ENCODE measurements around the gene FAM20C.
"Not testable (repeated sequence)": the region's sequence is repeated elsewhere in the genome, so short reads cannot be mapped to it uniquely, and the experiment has no call there.

Gene FAM20C

DNA sequence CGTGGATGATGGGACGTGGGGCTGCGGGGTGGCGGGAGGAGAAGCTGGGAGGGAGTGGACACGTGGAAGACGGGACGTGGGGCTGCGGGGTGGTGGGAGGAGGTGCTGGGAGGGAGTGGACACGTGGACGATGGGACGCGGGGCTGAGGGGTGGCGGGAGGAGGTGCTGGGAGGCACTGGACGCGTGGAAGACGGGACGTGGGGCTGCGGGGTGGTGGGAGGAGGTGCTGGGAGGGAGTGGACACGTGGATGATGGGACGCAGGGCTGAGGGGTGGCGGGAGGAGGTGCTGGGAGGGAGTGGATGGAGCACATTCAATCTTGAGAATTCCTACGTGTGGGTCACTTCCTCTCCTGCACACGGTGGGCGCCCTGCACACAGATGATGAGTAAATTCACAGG lies 104.8 kb downstream of the FAM20C start:
- not testable (repeated sequence) for DNase-seq

DNA sequence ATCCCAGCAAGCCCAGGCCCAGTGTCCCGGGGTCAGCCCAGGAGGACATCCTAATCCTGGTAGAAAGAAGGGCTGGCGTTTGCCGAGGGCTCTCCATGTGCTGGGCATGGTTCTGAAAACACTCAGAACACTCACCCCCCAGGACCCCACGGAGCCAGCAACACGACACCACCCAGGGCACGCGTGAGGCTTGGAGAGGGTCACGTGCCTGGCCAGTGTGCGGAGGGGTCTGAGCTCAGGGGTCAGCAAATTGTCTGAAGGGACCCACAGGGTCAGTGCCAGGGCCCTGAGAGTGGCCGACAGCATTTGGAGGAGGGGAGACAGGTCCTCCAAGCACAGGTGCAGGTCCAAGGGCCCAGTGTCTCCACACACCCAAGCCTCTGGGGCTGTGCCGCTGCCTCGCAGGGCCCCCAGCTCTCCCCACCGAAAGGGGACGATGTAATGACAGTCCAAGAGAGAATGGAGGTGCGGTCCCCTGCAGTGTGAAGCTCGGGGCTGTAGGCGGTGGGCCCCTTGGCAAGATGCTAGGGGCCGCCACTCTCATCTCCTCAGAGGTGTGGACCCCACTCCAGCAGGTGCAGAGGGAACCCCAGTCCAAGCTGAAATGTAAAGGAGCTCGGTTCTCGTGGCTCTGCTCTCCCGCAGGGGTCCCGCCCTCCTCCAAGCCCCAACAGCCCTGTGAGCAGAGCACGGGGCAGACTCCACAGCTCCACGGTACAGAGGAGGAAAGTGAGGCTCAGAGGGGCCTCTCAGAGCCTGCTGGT lies 105.4 kb downstream of the FAM20C start:
- DNase-seq: no peak

DNA sequence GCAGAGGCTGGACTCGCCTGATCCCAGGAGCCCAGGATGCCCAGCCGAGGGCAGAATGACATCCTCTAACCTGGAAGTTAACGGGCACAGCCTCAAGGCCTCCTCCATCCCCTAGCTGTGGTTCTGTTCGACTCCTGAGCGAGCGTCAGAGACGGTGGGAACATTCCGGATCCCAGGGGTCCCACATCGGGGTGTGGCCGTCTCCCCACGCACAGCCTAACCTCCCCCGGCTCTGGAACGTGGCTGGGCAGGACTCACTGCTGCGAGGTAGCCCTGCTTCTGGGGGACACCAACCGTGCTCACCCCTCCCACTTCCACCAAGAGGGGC lies 106.0 kb downstream of the FAM20C start:
- DNase-seq: no peak

DNA sequence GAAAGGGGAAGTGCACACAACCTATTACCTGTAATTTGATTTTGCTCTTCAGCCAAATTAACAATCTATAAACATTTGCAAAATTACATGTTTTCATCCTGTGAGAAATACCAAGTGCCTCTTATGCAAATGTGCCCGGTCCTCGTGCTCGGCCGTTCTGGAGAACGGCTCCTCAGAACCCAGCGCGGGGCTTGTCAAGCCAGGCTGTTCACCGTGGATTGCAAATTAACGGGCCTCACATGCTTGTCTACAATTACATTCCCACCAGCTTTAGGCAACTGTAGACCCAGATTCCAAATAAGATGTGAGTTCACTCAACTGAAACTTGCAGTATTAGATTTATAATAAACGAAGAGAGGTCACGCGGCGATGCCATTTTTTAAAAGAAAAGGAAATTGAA lies 106.4 kb downstream of the FAM20C start:
- DNase-seq: no peak

DNA sequence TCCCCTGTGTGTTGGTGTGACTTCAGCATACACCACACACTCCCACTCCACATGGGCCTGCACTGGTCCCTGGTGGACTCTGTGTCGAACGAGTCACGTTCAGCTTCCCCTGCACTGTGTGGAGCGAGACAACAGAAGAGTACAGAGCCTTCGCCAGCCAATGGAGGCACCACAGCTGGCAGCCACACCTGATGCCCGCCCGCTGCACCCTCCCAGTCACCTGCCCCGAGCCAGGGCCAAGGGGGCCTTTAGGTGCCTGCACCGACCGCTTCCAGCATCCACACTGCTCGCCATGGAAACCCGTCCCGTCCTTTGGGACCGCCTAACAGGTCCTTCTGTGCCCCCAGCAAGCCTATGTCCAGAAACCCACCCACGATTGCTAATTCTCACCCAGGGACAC lies 106.8 kb downstream of the FAM20C start:
- DNase-seq: no peak

DNA sequence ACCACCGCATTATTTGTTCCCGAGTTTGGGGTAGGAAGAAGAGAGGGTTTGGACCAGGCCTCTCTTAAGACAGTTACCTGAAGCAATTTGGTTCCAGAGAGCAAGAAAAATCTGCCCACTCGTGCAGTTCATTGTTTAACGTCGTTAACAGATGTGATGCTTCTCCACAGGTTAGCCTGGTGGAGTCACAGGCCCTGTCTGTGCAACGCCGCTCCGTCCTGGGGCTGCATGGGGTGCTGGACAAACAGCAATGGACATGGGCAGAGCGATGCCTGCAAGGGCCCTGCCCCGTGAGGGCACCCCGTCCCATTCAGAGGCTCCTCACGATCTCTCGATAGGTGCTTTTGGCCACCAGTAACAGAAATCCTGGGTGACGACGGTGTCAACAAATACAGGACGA lies 107.3 kb downstream of the FAM20C start:
- no peak for DNase-seq

DNA sequence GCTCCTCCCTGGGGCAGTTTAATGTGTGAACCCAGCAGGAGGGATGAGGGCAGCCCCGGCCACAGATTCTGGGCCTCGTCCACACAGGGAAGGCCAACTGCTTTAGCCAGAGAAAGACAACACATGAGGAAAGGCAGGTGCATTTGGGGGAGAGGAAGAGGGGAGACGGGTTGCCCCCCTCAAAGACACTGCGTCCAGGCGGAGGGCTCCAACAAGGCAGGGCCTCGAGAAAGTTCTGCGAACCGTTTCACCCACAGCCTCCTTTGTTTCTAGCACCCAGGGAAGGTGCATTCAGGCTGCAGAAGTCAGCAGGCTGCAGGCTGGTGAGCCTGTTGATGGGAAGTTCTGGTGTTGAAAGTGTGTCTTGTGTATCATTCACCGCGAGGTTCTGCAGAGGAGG lies 107.7 kb downstream of the FAM20C start:
- no peak for DNase-seq

DNA sequence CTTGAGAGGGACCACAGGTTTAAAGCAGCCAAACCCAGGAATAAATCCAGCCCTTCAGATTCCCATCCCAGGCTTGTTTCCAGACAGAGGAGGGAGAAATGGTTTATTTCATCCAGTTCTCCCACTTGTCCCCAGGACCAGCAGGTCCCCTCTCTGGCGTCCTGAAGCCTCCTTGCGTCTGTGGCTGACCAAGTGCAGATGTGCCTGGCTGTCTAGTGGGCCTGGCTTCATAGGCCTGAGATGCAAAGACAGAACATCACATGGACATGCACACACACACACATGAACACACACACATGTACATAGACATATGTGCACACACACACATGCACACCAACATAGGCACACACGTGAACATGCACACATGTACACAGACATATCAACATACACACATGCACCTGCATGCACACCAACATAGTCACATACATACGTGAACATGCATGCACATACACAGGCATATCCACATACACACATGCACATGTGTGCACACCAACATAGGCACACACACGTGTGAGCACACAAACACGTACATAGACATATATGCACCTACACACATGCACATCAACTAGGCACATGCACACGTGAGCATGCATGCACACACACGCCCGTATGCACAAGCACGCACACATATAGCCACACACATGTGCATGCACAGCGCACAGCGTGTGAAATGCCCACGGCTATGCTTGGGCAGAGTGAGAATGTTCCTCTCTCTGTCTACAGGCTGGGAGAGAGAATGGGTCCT lies 108.3 kb downstream of the FAM20C start:
- no peak for DNase-seq

DNA sequence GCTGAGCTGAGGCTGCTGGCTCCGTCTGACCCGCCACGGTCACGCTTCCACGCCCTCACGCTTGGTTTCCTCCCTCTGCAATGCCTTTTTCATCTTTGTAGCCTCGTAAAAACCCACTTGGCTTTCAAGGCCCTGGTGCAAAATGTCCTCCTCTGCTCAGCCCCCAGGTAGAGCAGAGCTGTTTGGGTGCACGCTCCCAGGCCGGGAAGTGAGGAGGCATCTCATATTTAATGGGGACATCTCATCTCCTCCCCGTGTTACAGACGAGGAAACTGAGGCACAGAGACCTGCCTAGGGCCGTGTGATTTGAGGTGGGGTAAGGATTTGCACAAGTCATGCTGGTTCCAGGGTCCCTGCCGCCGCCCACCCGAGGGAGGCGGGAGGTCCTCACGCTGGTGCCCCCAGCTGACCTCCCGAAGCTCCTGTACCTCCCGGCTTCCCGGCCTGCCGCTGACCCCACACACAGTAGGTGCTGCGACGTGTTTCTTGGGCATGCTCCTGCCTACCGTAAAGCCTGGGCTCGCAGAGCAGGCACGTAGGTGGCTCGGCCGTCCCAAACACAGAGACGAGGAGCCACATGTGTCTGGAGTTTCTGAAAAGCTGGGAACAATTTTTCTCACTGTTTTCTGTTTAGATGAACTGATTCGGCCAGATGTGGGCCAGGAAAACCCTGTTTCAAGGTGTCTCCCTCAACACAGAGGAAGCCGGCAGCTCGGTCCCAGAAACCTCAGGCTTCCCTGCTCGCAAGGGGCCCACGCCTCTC lies 109.1 kb downstream of the FAM20C start:
- no peak for DNase-seq

DNA sequence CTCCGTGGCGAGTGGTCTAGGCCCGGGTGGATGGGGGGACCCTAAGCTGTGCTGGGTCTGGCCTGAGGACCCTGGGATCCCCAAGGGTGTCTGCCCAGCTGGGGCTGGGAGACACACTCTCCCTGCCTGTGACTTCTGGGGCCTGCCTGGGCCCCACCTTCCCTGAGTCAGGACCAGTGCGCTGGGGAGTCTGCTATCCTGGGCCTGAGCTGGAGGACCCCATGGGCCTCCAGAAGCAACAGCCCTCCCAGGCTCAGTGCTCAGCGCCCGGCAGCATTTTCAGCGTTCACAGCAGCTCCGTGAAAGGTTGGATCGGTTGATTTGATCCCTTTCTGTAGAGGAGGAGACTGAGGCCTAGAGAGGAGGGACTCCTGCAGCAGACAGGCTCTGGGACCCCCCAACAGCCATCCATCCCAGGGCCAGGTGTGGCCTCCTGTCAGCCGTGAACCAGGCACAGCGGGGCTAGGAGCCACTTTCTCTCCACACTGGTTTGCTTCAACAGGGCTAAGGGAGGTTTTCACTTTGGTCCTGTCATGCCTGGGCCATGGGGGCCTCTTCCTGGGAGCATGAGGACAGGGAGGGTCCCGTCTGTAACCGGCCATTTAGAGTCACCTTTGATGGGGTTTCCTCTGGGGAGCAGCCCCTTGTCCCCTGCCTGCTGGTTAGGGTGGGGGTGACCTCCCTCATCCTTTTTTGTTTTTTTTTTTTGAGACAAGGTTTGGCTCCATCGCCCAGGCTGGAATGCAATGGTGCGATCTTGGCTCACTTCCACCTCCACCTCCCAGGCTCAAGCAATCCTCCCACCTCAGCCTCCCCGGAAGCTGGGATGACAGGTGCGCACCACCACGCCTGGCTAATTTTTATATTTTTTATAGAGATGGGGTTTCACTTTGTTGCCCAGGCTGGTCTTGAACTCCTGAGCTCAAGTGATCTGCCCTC lies 110.0 kb downstream of the FAM20C start:
- DNase-seq: no peak

DNA sequence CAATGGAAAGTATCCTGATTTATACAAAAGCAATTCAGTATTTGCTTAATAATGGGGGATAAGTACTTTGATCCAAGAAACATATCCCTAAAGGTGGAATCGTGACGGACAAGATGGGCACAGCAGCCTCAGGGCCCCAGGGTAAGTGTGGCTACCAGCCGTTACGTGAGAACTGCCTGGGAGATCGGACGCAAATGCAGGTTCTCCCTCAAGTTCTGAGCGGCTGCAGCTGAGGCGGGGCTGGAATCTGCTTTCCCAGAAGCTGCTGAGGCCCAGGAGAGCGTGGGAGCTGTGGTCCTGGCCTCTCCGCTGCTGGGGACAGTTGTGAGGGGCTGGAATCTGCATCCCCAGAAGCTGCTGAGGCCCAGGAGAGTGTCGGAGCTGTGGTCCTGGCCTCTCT lies 111.1 kb downstream of the FAM20C start:
- DNase-seq: no peak

DNA sequence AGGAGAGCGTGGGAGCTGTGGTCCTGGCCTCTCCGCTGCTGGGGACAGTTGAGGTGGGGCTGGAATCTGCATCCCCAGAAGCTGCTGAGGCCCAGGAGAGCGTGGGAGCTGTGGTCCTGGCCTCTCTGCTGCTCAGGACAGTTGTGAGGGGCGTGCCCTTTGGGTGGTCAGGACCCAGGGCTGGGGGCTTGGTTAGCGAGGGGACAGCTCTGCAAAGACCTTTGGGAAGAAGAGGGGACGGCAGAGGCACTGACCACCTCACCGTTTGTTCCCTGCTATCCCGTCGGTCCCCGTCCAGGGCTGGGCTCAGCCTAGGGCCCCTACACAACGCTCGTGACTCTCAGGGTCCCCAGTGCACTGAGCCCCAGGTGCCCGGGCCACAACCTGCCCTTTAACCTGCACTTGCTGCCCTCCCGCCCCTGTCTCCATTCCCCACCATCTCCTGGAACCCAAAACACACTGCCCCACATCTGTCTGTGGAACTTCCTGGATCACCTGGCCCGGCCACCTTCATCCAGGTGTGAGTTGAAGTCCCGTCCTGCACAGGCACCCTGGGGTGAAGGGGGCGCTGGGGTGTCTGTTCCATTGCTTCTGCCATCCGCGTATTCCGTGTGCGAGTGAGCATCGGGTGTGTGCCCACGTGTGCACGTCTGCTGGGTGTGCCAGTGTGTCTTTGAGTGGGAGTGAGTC lies 111.7 kb downstream of the FAM20C start:
- DNase-seq: no peak

DNA sequence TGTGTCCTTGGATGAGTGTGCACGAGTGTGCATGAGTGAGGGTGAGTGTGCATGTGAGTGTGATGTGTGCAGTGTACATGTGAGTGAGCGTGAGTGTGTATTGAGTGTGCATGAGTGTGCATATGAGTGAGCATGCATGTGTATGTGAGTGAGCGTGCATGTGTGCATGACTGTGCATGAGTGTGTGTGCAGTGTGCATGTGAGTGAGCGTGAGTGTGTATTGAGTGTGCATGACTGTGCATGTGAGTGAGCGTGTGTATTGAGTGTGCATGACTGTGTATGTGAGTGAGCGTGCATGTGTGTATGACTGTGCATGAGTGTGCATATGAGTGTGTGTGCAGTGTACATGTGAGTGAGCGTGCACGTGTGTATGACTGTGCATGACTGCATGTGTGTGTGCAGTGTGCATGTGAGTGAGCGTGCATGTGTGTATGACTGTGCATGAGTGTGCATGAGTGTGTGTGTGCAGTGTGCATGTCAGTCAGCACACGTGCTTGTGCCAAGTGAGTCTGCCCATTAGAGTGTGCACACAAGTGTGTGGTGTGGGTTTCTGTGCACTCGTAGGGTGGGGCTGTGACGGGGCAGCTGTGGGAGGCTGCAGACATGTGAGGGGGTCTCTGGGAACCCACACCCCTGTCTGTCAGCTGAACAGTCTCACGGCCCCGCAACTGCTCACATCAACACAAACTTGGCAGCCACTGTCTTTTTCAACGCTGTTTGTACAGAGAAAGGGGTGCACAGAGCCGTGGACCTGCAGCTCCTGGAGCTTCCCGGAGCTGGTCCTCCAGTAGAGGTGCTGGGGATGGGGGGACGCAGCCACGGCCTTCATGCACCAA lies 112.4 kb downstream of the FAM20C start:
- DNase-seq: no peak

DNA sequence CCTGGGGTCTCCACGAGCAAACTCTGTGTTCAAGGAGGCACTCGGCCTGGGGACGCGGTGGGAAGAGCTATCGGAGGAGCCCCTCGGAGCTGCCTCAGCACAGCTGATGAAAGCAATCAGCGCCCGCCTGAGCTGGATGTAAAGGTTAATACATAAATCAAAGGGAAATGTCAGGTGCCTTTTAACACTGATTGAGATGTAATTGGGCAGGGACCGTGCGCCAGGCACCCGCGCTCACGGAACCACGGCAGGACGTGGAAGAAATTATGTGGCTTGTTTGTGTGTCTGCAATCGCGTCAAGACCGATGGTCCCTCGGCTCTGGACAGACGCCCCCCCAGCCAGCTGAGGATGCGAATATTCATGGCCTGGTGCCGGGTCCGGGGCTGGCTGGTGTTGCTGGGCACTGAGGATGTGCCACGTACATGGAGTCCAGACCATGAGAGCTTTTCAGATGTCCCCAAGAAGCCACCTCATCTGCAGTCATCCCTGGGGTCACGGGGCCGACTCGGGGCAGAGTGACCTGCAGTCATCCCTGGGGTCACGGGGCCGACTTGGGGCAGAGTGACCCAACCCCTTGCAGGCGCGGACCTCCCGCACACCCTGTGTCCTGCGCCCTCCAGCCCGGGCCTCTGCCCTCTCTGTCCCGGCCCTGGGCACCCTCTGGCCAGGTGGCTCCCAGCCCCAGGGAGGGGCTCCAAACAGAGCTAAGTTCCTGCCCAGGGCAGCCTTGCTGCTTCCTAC lies 113.2 kb downstream of the FAM20C start:
- no peak for DNase-seq

DNA sequence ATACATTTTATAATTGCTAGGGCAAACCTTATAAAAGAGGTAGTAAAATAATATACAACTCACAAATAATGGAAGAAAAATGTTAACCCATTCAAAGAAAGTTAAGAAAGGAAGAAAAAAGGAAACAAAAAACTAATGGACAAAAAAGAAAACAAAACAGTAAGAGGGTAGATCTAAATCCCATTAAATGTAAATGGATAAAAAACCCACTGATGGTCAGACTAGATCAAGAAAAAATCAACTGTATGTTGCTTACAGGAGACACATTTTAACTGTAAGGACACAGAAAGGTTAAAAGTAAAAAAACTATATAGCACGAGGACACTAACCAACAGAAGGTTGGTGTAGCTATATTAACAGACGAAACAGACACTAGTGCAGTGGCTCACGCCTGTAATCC lies 115.6 kb downstream of the FAM20C start:
- DNase-seq: no peak

DNA sequence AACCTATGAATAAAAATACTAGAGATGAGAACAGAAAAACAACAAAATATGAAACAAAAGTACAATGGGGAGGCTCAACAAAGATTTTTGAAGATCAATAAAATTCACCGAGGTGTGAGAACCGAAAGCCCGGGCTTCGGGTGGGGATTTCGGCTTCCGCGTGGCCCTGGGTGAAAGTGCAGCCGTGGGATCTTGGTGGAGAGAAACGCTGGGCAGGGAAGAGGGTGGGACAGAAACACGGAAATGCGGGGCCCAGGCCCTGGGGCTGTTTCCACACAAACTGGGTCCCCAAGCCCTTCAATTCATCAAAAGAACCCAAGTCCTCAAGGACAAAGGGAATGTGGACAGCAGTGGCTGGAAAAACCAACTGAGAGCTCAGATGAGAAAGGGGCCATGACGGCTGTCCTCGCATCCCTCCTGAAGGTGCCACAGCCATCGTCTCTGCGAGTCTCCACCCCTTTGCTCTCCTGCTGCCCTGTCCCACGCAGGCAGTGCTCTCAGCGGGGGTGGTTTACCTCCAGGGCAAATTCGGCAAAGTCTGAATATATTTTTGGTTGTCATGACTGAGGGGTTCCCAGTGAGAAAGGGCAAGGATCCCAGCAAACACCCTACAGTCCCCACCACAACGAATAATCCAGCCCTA lies 117.3 kb downstream of the FAM20C start:
- no peak for DNase-seq

Data from activated T-cell treated with anti-CD3 and anti-CD28 coated beads, Interleukin-2, amount 50 U/mL, for 48 hours (primary cell).